ENCODE results near the gene PLEKHJ1. TPM values are rescaled to one million over a fixed set of nuclear protein-coding genes. Genes with fewer than 3 reads are reported as not detected.

The PLEKHJ1 gene
- polyA plus RNA-seq, 1 donor from 2014 or later = 219 TPM

DNA sequence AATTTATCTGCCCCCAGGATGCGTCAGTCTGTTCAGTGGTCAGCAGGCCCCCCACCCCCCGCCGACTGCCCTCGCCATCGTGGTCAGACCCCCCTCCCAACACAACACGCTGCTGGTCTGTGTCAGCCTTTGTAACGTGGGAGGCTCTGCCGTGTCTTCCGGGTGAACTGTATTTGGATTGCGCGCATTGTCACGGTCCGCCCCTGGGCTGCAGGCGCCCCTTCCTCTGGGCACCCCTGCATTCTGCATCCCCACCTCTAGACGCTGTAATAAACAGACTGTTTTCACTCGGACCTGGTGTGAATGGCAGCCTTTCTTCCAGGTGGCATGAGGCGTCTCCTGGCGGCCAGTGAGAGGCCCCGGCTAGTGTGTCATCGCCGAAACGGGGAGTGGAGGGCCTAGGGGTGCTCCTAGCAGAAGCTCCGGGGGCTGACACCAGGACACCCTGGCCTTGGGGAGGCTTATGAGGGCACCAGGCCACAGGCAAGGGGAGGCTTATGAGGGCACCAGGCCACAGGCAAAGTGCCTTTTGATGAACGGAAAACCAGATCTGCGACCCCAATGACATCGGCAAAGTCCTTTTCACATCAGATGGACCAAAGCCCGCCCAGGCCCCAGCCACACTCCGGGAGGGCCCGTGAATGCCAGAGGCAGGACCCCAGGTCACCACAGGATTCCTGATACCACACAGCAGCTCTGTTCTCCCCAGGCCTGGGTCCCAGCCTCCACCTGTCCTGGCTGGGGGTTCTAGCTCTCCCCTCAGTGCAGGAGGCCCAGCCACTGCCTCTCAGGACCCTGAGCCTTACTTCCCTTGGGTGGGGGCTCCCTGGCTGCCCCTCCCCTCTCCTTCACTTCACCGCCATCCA lies 3.6 kb downstream of the PLEKHJ1 start:
- H3K4me3 ChIP-seq (ENCODE audit: low read length) = no peak overlapping the region
- H3K27ac ChIP-seq (ENCODE audit: low read length) = no peak overlapping the region
- H3K9me2 ChIP-seq (ENCODE audit: insufficient read depth, low read length) = no peaks in the 10 kb centered on the region
- no peak overlapping the region for H3K9ac ChIP-seq (ENCODE audit: low read length)
- H3K36me3 ChIP-seq (ENCODE audit: insufficient read depth, low read length) = no peaks in the 10 kb centered on the region
- peaks cover 28% of the 10 kb centered on the region for H3K79me2 ChIP-seq (replicated peaks; ENCODE audit: insufficient read depth, low read length)
- no peak overlapping the region for H3K4me2 ChIP-seq (ENCODE audit: low read length)
- H3K9me3 ChIP-seq (ENCODE audit: low read length) = no peaks in the 10 kb centered on the region
- no peaks in the 10 kb centered on the region for H3K27me3 ChIP-seq (ENCODE audit: insufficient read depth, low read depth, low read length)
- no peak for TF ChIP-seq TAF1 (IDR thresholded peaks at IDR 0.05; ENCODE audit: low read depth)
- no peak for TF ChIP-seq EZH2 (IDR thresholded peaks at IDR 0.05; ENCODE audit: borderline replicate concordance, insufficient read depth, low read length, poor library complexity, severe bottlenecking)
- TF ChIP-seq REST (IDR thresholded peaks at IDR 0.05; ENCODE audit: borderline replicate concordance) = no peak
- no peak for TF ChIP-seq MXI1 (conservative IDR thresholded peaks at IDR 0.05; ENCODE audit: poor library complexity, severe bottlenecking)
- TF ChIP-seq, protein P1, sequence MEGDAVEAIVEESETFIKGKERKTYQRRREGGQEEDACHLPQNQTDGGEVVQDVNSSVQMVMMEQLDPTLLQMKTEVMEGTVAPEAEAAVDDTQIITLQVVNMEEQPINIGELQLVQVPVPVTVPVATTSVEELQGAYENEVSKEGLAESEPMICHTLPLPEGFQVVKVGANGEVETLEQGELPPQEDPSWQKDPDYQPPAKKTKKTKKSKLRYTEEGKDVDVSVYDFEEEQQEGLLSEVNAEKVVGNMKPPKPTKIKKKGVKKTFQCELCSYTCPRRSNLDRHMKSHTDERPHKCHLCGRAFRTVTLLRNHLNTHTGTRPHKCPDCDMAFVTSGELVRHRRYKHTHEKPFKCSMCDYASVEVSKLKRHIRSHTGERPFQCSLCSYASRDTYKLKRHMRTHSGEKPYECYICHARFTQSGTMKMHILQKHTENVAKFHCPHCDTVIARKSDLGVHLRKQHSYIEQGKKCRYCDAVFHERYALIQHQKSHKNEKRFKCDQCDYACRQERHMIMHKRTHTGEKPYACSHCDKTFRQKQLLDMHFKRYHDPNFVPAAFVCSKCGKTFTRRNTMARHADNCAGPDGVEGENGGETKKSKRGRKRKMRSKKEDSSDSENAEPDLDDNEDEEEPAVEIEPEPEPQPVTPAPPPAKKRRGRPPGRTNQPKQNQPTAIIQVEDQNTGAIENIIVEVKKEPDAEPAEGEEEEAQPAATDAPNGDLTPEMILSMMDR (IDR thresholded peaks at IDR 0.05; ENCODE audit: poor library complexity, severe bottlenecking) = no peak
- no peak for TF ChIP-seq POLR2AphosphoS5 (IDR thresholded peaks at IDR 0.05)
- no peak for TF ChIP-seq EP300 (conservative IDR thresholded peaks at IDR 0.05; ENCODE audit: poor library complexity, severe bottlenecking)
- TF ChIP-seq RAD21 (conservative IDR thresholded peaks at IDR 0.05) = no peak
- no peak for TF ChIP-seq SMC3 (conservative IDR thresholded peaks at IDR 0.05; ENCODE audit: poor library complexity)
- H2AFZ ChIP-seq (ENCODE audit: low read depth, low read length) = no peak overlapping the region
- no peaks in the 10 kb centered on the region for H4K20me1 ChIP-seq (ENCODE audit: insufficient read depth)
- H3F3A ChIP-seq (ENCODE audit: insufficient read depth, low read length, poor library complexity, severe bottlenecking) = no peaks in the 10 kb centered on the region

GRCh38 chr19:2231621-2232221 lies 4.4 kb downstream of the PLEKHJ1 start:
- H3K36me3 ChIP-seq (ENCODE audit: insufficient read depth, low read length) = no peaks in the 10 kb centered on the region
- H3K27ac ChIP-seq (ENCODE audit: low read length) = no peak overlapping the region
- no peaks in the 10 kb centered on the region for H3F3A ChIP-seq (ENCODE audit: insufficient read depth, low read length, poor library complexity, severe bottlenecking)

More at GRCh38 chr19:2231621-2232221, 4.4 kb downstream of the PLEKHJ1 start:
- Histone ChIP-seq H3K9me3 (ENCODE audit: low read length) (no peaks in the 10 kb centered on the region), H3K4me3 (ENCODE audit: low read length) (no peak overlapping the region), H3K27me3 (ENCODE audit: insufficient read depth, low read depth, low read length) (no peaks in the 10 kb centered on the region), H4K20me1 (ENCODE audit: insufficient read depth) (no peaks in the 10 kb centered on the region), H3K9me2 (ENCODE audit: insufficient read depth, low read length) (no peaks in the 10 kb centered on the region), H2AFZ (ENCODE audit: low read depth, low read length) (no peak overlapping the region), H3K79me2 (replicated peaks; ENCODE audit: insufficient read depth, low read length) (peaks cover 22% of the 10 kb centered on the region), H3K9ac (ENCODE audit: low read length) (no peak overlapping the region), H3K4me2 (ENCODE audit: low read length) (no peak overlapping the region)
- TF ChIP-seq POLR2AphosphoS5 (IDR thresholded peaks at IDR 0.05) (no peak), MXI1 (conservative IDR thresholded peaks at IDR 0.05; ENCODE audit: poor library complexity, severe bottlenecking) (no peak), EZH2 (IDR thresholded peaks at IDR 0.05; ENCODE audit: borderline replicate concordance, insufficient read depth, low read length, poor library complexity, severe bottlenecking) (no peak), RAD21 (conservative IDR thresholded peaks at IDR 0.05) (no peak), EP300 (conservative IDR thresholded peaks at IDR 0.05; ENCODE audit: poor library complexity, severe bottlenecking) (no peak), REST (IDR thresholded peaks at IDR 0.05; ENCODE audit: borderline replicate concordance) (no peak), SMC3 (conservative IDR thresholded peaks at IDR 0.05; ENCODE audit: poor library complexity) (no peak), TAF1 (IDR thresholded peaks at IDR 0.05; ENCODE audit: low read depth) (no peak)
- TF ChIP-seq, protein P1 (IDR thresholded peaks at IDR 0.05; ENCODE audit: poor library complexity, severe bottlenecking) = no peak

Measured in neural cell (in vitro differentiated cells).